K562 (cell line): ENCODE results near the gene CDH3. TPM values are rescaled to one million over a fixed set of nuclear protein-coding genes. Genes with fewer than 3 reads are reported as not detected.

Experiments
- ATAC-seq: fragments of 200-7000 bp; cut with Tn5 transposase; 3 replicates; pipeline ENCODE4 v1.9.1; 2020; ENCODE audit warnings: moderate library complexity
- BruUV-seq: library from RNA; stranded (reverse); fragments of 400-500 nt; replicated peaks from 2 replicates; lab custom pipeline; 2021; lab: Mats Ljungman, UMichigan
- CTCF ChIA-PET: fragments of 300-600 bp; formaldehyde crosslinking; extraction: SDS; loops from one replicate; lab custom pipeline; 2021; ENCODE audit warnings: low intra/inter-chr PET ratio; lab: Yijun Ruan, JAX
- POLR2A ChIA-PET: fragments of 300-600, 350-650 bp; sonication (Branson Sonifier 250); formaldehyde crosslinking; extraction: SDS; loops from one replicate; lab custom pipeline; 2021; ENCODE audit warnings: antibody characterized with exemption, inconsistent platforms; lab: Yijun Ruan, JAX
- DNase-seq, 4 experiments: peaks; one replicate each; pipeline versions ENCODE4 v3.0.0 to v3.0.0-alpha.2; 2011 to 2018; ENCODE audit warnings: low spot score in 3 of 4, mixed read lengths in 3 of 4; ENCODE audit errors: extremely low read depth in 1 of 4
- FAIRE-seq: peaks from 2 replicates; lab custom pipeline; 2011; peaks lifted over from hg19 to GRCh38; lab: Jason Lieb, UNC
- H2AFZ ChIP-seq: 2 replicates; pipeline ENCODE4 v1.6.0; 2011; ENCODE audit warnings: low read depth, low read length, control low read depth, inconsistent platforms
- H3K27ac ChIP-seq: fragments of 200-600 bp; 3 replicates; pipeline ENCODE4 v1.8.0; 2011; ENCODE audit warnings: low read depth, mild to moderate bottlenecking, control low read depth, inconsistent platforms, low read length, moderate library complexity, mixed read lengths; ENCODE audit errors: extremely low read depth
- H3K27me3 ChIP-seq, 2 experiments: fragments of 300-600 bp in 1 of 2; 2 replicates in 1 of 2; 3 replicates in 1 of 2; pipeline versions ENCODE4 v1.6.0 to v1.8.0; 2011; ENCODE audit warnings: inconsistent platforms in 2 of 2, low read length in 2 of 2, mild to moderate bottlenecking in 1 of 2, mixed read lengths in 1 of 2, moderate library complexity in 1 of 2; ENCODE audit not compliant: control insufficient read depth in 2 of 2, insufficient read depth in 2 of 2
- H3K36me3 ChIP-seq: fragments of 300-600 bp; 3 replicates; pipeline ENCODE4 v1.8.0; 2011; ENCODE audit warnings: mild to moderate bottlenecking, low read length, inconsistent platforms; ENCODE audit not compliant: control insufficient read depth, insufficient read depth
- H3K4me1 ChIP-seq, 2 experiments: fragments of 200-600 bp in 1 of 2; replicated peaks in 1 of 2; 2 replicates in 1 of 2; 3 replicates in 1 of 2; pipeline versions ENCODE4 v1.5.1 to v1.8.0; 2011; ENCODE audit warnings: inconsistent platforms in 2 of 2, low read length in 2 of 2, mild to moderate bottlenecking in 1 of 2, mixed read lengths in 1 of 2, moderate library complexity in 1 of 2; ENCODE audit not compliant: control insufficient read depth in 2 of 2, insufficient read depth in 2 of 2
- H3K4me2 ChIP-seq: 2 replicates; pipeline ENCODE4 v1.6.1; 2011; ENCODE audit warnings: low read length, control low read depth, inconsistent platforms, mixed read lengths; ENCODE audit not compliant: insufficient read depth
- H3K4me3 ChIP-seq: fragments of 200-600 bp; sonication (generic), shearing (Covaris generic); 2 replicates; pipeline ENCODE4 v1.5.1; 2016; ENCODE audit warnings: control low read depth, inconsistent platforms
- H3K79me2 ChIP-seq: fragments of 200-600 bp; 3 replicates; pipeline ENCODE4 v1.8.0; 2011; ENCODE audit warnings: low read length, inconsistent platforms; ENCODE audit not compliant: control insufficient read depth, insufficient read depth
- H3K9ac ChIP-seq, 2 experiments: 2 replicates each; pipeline versions ENCODE4 v1.6.0 to v1.6.1; 2011; ENCODE audit warnings: low read depth in 2 of 2, low read length in 2 of 2, control low read depth in 1 of 2, inconsistent platforms in 1 of 2, mild to moderate bottlenecking in 1 of 2, mixed read lengths in 1 of 2; ENCODE audit not compliant: insufficient read depth in 1 of 2
- H3K9me1 ChIP-seq: one replicate; pipeline ENCODE4 v1.6.0; 2011; ENCODE audit warnings: inconsistent platforms, mild to moderate bottlenecking, low read length, moderate library complexity; ENCODE audit not compliant: control insufficient read depth, insufficient read depth
- H3K9me3 ChIP-seq: replicated peaks from 2 replicates; pipeline ENCODE4 v1.5.1; 2011; ENCODE audit warnings: low read depth, low read length, inconsistent platforms; ENCODE audit not compliant: control insufficient read depth, insufficient read depth
- H4K20me1 ChIP-seq: replicated peaks from 2 replicates; pipeline ENCODE4 v1.6.1; 2011; ENCODE audit warnings: low read length, inconsistent platforms, mixed read lengths; ENCODE audit not compliant: control insufficient read depth, insufficient read depth
- CBX3 ChIP-seq, 2 experiments: IDR thresholded peaks; 1 replicate in 1 of 2; 2 replicates in 1 of 2; pipeline ENCODE4 v1.6.1; 2012; ENCODE audit warnings: inconsistent platforms in 2 of 2, low read length in 2 of 2, borderline replicate concordance in 1 of 2, control low read depth in 1 of 2
- ELF2 ChIP-seq: fragments of 250-450 bp; sonication (Bioruptor Pico); IDR thresholded peaks from 2 replicates; pipeline ENCODE4 v1.5.0; 2021; ENCODE audit warnings: mild to moderate bottlenecking
- HDAC8 ChIP-seq: fragments of 450-650 bp; IDR thresholded peaks from 2 replicates; pipeline ENCODE4 v1.6.1; 2016; ENCODE audit warnings: mild to moderate bottlenecking, missing genetic modification characterization, moderate library complexity, missing compliant biosample characterization
- IFI16 ChIP-seq: fragments of 250-450 bp; sonication (Bioruptor Pico); IDR thresholded peaks from 2 replicates; pipeline ENCODE4 v2.1.2; 2022; ENCODE audit warnings: mild to moderate bottlenecking, inconsistent platforms
- POLR2AphosphoS5 ChIP-seq: IDR thresholded peaks from 2 replicates; pipeline ENCODE4 v1.6.1; 2011; ENCODE audit warnings: mild to moderate bottlenecking, low read depth, low read length, moderate library complexity; ENCODE audit not compliant: control insufficient read depth, insufficient read depth
- RFX5 ChIP-seq: IDR thresholded peaks from 2 replicates; pipeline ENCODE4 v1.6.1; 2011; ENCODE audit warnings: low read depth, mild to moderate bottlenecking, improper control_type of control experiment, low read length
- U2AF1 ChIP-seq: fragments of 200-400 bp; formaldehyde crosslinking; optimal IDR thresholded peaks from 2 replicates; pipeline ENCODE3; 2017; ENCODE audit warnings: mild to moderate bottlenecking, low read depth, low read length, moderate library complexity
- WGBS: fragments of 100-300 bp; shearing (Covaris generic); methylation state at CpG from one replicate; pipeline ENCODE4 v1.1.6; 2016; ENCODE audit warnings: low coverage, mixed read lengths; ENCODE audit not compliant: insufficient coverage; ENCODE audit errors: missing lambda C conversion rate; 5-methylcytosine and 5-hydroxymethylcytosine counted together
- in situ Hi-C: fragments of 300-500 bp; cut with MboI; formaldehyde crosslinking; loops from 4 replicates; pipeline ENCODE4 v1.15.0; 2018; ENCODE audit warnings: inconsistent platforms, mixed read lengths
- intact Hi-C: fragments of 100-400 bp; cut with micrococcal nuclease; formaldehyde crosslinking; loops from 2 replicates; pipeline ENCODE4 v1.14.2; 2022
- polyA plus RNA-seq, 8 experiments: library from polyadenylated mRNA; depleted of rRNA in 4 of 8; stranded (reverse) in 5 of 8; unstranded in 3 of 8; fragments of >200 nt; fragmentation: Nextera tagmentation in 2 of 8; fragmentation: Illumina TruSeq in 1 of 8; extraction: Ambion mirVana in 2 of 8; extraction: Trizol in 1 of 8; gene quantifications; 2 replicates each; pipeline versions ENCODE4 v1.2.1 to v1.2.3, GENCODE V29; 2011 to 2014; ENCODE audit warnings: inconsistent platforms in 1 of 8, missing spikeins in 1 of 8
- total RNA-seq, 7 experiments: library from RNA; depleted of rRNA in 6 of 7; stranded (reverse); fragments of >200 nt in 6 of 7; fragmentation: Illumina TruSeq in 2 of 7; extraction: Trizol in 2 of 7; gene quantifications; 2 replicates each; pipeline versions ENCODE4 v1.2.1 to v1.2.3, GENCODE V29; 2011 to 2021; ENCODE audit warnings: low replicate concordance in 1 of 7

Gene CDH3
- total and polyA plus RNA-seq, 9 of the 15 experiments (the other 6 are each of a cell fraction or from before 2014, with no cell fraction given): 0.06 to 0.09 TPM; not detected in 7

GRCh38 chr16:68710211-68710610, 65.1 kb downstream of the CDH3 start:
- 70% methylated on average over 5 of the region's 5 CpGs for WGBS
- no peaks in the 10 kb centered on the region for H3K9me1 ChIP-seq
- no peak overlapping the region for H3K9ac ChIP-seq
- intact Hi-C loops: no loop called here
- H3K9me3 ChIP-seq: no peaks in the 10 kb centered on the region
- H3K4me1 ChIP-seq: peaks cover 9 to 17% of the 10 kb centered on the region in 2 experiments; a peak in 4 of 5 replicates
- in situ Hi-C loops: no loop called here
- H3K4me3 ChIP-seq: no peak overlapping the region
- no peak overlapping the region for H2AFZ ChIP-seq
- no peak for FAIRE-seq
- no peak overlapping the region for H3K27ac ChIP-seq
- TF ChIP-seq IFI16 (CRISPR knock-in tag) (no peak), RFX5 (no peak), HDAC8 (tag) (no peak), CBX3 (IDR thresholded peaks at IDR 0.05; ENCODE audit: borderline replicate concordance in 1 of 2, low read length in 2 of 2) (no peak), U2AF1 (no peak), POLR2AphosphoS5 (no peak), ELF2 (no peak)
- no peak for ATAC-seq
- no peaks in the 10 kb centered on the region for H3K36me3 ChIP-seq
- no peak for DNase-seq
- ChIA-PET POLR2A (interaction anchor here (0.6 kb wide), 1 partner anchor 12 kb away, joined by 3 read pairs; no protein-coding TSS in a partner anchor), CTCF (no interaction called here)
- no peak overlapping the region for H3K4me2 ChIP-seq
- H3K79me2 ChIP-seq: no peaks in the 10 kb centered on the region
- H3K27me3 ChIP-seq: peaks cover 0 to 10% of the 10 kb centered on the region in 2 experiments; a peak in 2 of 5 replicates
- no TSS peak for BruUV-seq
- no peaks in the 10 kb centered on the region for H4K20me1 ChIP-seq
